Measurements from ENCODE around the gene SNAPC3.

SNAPC3 gene

GRCh38 chr9:15400281-15400941 is 22.3 kb upstream of the SNAPC3 start:
- H3K36me3 ChIP-seq, result no peaks in the 10 kb centered on the region
- H3K4me3 ChIP-seq, result no peak overlapping the region
- H3K4me1 ChIP-seq, result peaks cover 0 to 48% (median 13%) of the 10 kb centered on the region in 4 donors
- DNase-seq, result no peak
- intact Hi-C loops (cut with DNase I; ENCODE audit: low total_unique reads), result no loop called here
- TF ChIP-seq, protein P1, sequence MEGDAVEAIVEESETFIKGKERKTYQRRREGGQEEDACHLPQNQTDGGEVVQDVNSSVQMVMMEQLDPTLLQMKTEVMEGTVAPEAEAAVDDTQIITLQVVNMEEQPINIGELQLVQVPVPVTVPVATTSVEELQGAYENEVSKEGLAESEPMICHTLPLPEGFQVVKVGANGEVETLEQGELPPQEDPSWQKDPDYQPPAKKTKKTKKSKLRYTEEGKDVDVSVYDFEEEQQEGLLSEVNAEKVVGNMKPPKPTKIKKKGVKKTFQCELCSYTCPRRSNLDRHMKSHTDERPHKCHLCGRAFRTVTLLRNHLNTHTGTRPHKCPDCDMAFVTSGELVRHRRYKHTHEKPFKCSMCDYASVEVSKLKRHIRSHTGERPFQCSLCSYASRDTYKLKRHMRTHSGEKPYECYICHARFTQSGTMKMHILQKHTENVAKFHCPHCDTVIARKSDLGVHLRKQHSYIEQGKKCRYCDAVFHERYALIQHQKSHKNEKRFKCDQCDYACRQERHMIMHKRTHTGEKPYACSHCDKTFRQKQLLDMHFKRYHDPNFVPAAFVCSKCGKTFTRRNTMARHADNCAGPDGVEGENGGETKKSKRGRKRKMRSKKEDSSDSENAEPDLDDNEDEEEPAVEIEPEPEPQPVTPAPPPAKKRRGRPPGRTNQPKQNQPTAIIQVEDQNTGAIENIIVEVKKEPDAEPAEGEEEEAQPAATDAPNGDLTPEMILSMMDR (IDR thresholded peaks at IDR 0.05), result no peak
- H3K27ac ChIP-seq, result peak overlapping the region; percentile 54 to 79
- no peaks in the 10 kb centered on the region for H3K27me3 ChIP-seq
- H3K9me3 ChIP-seq, result no peaks in the 10 kb centered on the region

GRCh38 chr9:15401266-15401665 is 21.4 kb upstream of the SNAPC3 start:
- H3K36me3 ChIP-seq, result no peaks in the 10 kb centered on the region
- intact Hi-C loops (cut with DNase I; ENCODE audit: low total_unique reads), result no loop called here
- no peaks in the 10 kb centered on the region for H3K27me3 ChIP-seq
- TF ChIP-seq, protein P1 (IDR thresholded peaks at IDR 0.05), result no peak
- H3K4me1 ChIP-seq, result peaks cover 0 to 48% (median 13%) of the 10 kb centered on the region in 4 donors
- peak in 1 of 2 donors; percentile 71 for DNase-seq
- peak overlapping the region; percentile 3 to 15 for H3K4me3 ChIP-seq
- H3K27ac ChIP-seq, result peak overlapping the region; percentile 54 to 79
- H3K9me3 ChIP-seq, result no peaks in the 10 kb centered on the region

- intact Hi-C loops (cut with DNase I; ENCODE audit: low total_unique reads), result no loop called here
- Histone ChIP-seq H3K9me3 (no peaks in the 10 kb centered on the region), H3K27ac (peak overlapping the region in 1 of 2 donors; percentile 79), H3K36me3 (no peaks in the 10 kb centered on the region), H3K4me1 (peaks cover 0 to 48% (median 13%) of the 10 kb centered on the region in 4 donors), H3K27me3 (no peaks in the 10 kb centered on the region), H3K4me3 (no peak overlapping the region)
- TF ChIP-seq, protein P1 (IDR thresholded peaks at IDR 0.05), result no peak
- DNase-seq, result no peak
These were observed 19.5 kb upstream of the SNAPC3 start for GRCh38 chr9:15403155-15403554.

- H3K27ac ChIP-seq, result peak overlapping the region; percentile 42 to 79
- DNase-seq, result peak; percentile 65 to 89
- no peaks in the 10 kb centered on the region for H3K27me3 ChIP-seq
- TF ChIP-seq, protein P1 (IDR thresholded peaks at IDR 0.05), result no peak
- H3K36me3 ChIP-seq, result no peaks in the 10 kb centered on the region
- no peak overlapping the region for H3K4me3 ChIP-seq
- intact Hi-C loops (cut with DNase I; ENCODE audit: low total_unique reads), result no loop called here
- peaks cover 0 to 48% (median 13%) of the 10 kb centered on the region in 4 donors for H3K4me1 ChIP-seq
- H3K9me3 ChIP-seq, result no peaks in the 10 kb centered on the region
These were observed 18.5 kb upstream of the SNAPC3 start for GRCh38 chr9:15404171-15404570.

DNA sequence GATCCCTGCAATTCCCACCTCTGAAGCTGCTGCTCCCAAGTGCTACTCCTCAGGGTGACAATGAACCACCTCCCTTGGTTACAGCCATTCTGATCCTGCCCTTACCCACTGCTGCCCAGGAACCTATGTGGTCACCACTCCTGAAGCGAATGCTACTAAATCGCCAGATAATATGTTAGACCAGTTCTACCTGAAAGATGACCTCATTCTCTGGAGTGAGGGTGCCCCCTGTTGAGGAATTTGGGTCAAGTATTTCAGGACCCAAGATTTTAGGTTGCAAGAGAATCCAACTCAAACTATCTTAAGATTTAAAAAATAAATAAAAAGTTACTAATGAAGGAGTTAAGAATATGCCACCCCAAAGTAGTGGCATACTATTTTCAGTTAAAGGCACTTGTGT is 5.8 kb upstream of the SNAPC3 start:
- no peak overlapping the region for H3K27ac ChIP-seq
- H3K27me3 ChIP-seq, result no peaks in the 10 kb centered on the region
- H3K4me1 ChIP-seq, result peaks cover 0 to 3% (median 0%) of the 10 kb centered on the region in 4 donors
- H3K36me3 ChIP-seq, result no peaks in the 10 kb centered on the region
- H3K4me3 ChIP-seq, result no peak overlapping the region
- TF ChIP-seq, protein P1 (IDR thresholded peaks at IDR 0.05), result peak; percentile 36 to 38
- H3K9me3 ChIP-seq, result no peaks in the 10 kb centered on the region
- DNase-seq, result no peak
- intact Hi-C loops (cut with DNase I; ENCODE audit: low total_unique reads), result loop anchor here (5.0 kb wide), 1 partner anchor 205 kb away; no protein-coding TSS in a partner anchor

All from tibial artery (tissue), 4 donors.